Activated naive CD8-positive, alpha-beta T cell treated with anti-CD3 and anti-CD28 coated beads for 36 hours (primary cell): ENCODE measurements around the gene TIMD4. TPM values are rescaled to one million over a fixed set of nuclear protein-coding genes. Genes with fewer than 3 reads are reported as not detected.
A peak's percentile ranks its signal among the peaks of the same experiment; 100 is the strongest.

Experiments used
- DNase-seq: peaks from one replicate; pipeline ENCODE4 v3.0.0; 2021
- H3K27ac Mint-ChIP-seq: one replicate; pipeline ENCODE4 v1.8.0; 2022; ENCODE audit warnings: mild to moderate bottlenecking, moderate library complexity, mixed read lengths
- H3K27me3 Mint-ChIP-seq: one replicate; pipeline ENCODE4 v1.8.0; 2022; ENCODE audit warnings: mild to moderate bottlenecking, mixed read lengths
- H3K36me3 Mint-ChIP-seq: one replicate; pipeline ENCODE4 v1.8.0; 2021; ENCODE audit warnings: mild to moderate bottlenecking, mixed read lengths
- H3K4me1 Mint-ChIP-seq: one replicate; pipeline ENCODE4 v1.8.0; 2021; ENCODE audit warnings: mixed read lengths
- H3K4me3 Mint-ChIP-seq: one replicate; pipeline ENCODE4 v1.8.0; 2022; ENCODE audit warnings: mild to moderate bottlenecking, moderate library complexity, mixed read lengths
- H3K9me3 Mint-ChIP-seq: one replicate; pipeline ENCODE4 v1.8.0; 2022; ENCODE audit warnings: mixed read lengths
- total RNA-seq, 2 experiments: library from RNA; stranded (reverse); gene quantifications; one replicate each; pipeline ENCODE4 v1.2.3, GENCODE V29; 2021

TIMD4 gene
- total RNA-seq, 2 experiments from 2014 or later = 1.2 to 1.3 TPM

- Mint-ChIP-seq H3K27ac (no peak overlapping the region), H3K4me3 (no peak overlapping the region), H3K9me3 (peaks cover 19% of the 10 kb centered on the region), H3K4me1 (peaks cover 17% of the 10 kb centered on the region), H3K36me3 (peaks cover 15% of the 10 kb centered on the region), H3K27me3 (no peaks in the 10 kb centered on the region)
- DNase-seq = no peak
Observed at GRCh38 chr5:156909180-156909579, 53.8 kb downstream of the TIMD4 start.

DNA sequence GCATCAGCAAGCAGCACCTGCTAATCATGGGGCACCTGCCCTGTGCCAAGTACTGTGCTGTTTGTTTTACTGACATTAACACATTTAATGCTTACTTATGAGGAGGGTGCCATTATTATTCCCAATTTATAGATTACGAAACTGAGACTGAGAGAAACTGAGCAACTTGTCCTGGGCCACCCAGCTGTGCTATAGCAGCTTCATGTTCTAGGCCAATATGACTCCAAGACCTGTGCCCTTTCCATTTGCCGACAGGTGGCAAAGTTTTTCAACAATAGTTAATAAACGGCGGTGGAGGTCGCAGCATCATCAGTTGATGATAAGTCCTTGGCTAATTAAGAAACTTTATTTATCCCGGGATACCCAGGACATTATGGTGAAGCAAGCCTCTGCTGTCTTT is 55.4 kb downstream of the TIMD4 start:
- Mint-ChIP-seq H3K27me3 (no peaks in the 10 kb centered on the region), H3K27ac (no peak overlapping the region), H3K4me1 (peaks cover 3% of the 10 kb centered on the region), H3K36me3 (peaks cover 5% of the 10 kb centered on the region), H3K4me3 (no peak overlapping the region), H3K9me3 (peaks cover 7% of the 10 kb centered on the region)
- no peak for DNase-seq

DNA sequence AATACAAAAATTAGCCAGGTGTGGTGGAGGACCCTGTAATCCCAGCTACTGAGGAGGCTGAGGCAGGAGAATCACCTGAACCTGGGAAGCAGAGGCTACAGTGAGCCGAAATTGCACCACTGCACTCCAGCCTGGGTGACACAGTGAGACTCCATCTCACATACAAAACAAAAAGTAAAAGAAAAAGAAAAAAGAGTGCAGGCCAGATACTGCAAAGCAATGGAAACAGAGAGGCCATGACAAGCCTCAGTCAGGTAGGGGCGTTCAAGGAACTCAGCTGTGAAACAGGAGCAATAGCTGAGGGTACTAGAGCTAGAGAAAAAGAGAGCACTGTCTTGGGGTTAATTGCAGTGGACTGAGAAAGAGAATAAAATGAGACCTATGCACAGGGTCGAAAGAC is 56.2 kb downstream of the TIMD4 start:
- no peak for DNase-seq
- Mint-ChIP-seq H3K4me3 (no peak overlapping the region), H3K27me3 (no peaks in the 10 kb centered on the region), H3K9me3 (peaks cover 4% of the 10 kb centered on the region), H3K36me3 (no peaks in the 10 kb centered on the region), H3K4me1 (peaks cover 3% of the 10 kb centered on the region), H3K27ac (no peak overlapping the region)

- Mint-ChIP-seq H3K4me1 (peaks cover 21% of the 10 kb centered on the region), H3K27me3 (no peaks in the 10 kb centered on the region), H3K9me3 (peaks cover 2% of the 10 kb centered on the region), H3K27ac (no peak overlapping the region), H3K36me3 (no peaks in the 10 kb centered on the region), H3K4me3 (no peak overlapping the region)
- no peak for DNase-seq
Observed at GRCh38 chr5:156896546-156896945, 66.5 kb downstream of the TIMD4 start.

GRCh38 chr5:156893517-156893916 is 69.5 kb downstream of the TIMD4 start:
- Mint-ChIP-seq H3K27ac (no peak overlapping the region), H3K9me3 (no peaks in the 10 kb centered on the region), H3K36me3 (no peaks in the 10 kb centered on the region), H3K27me3 (no peaks in the 10 kb centered on the region), H3K4me1 (peaks cover 21% of the 10 kb centered on the region), H3K4me3 (no peak overlapping the region)
- no peak for DNase-seq

GRCh38 chr5:156892864-156893263 is 70.2 kb downstream of the TIMD4 start:
- no peak for DNase-seq
- no peaks in the 10 kb centered on the region for H3K9me3 Mint-ChIP-seq
- H3K36me3 Mint-ChIP-seq = no peaks in the 10 kb centered on the region
- H3K27ac Mint-ChIP-seq = peak overlapping the region; percentile 3
- H3K27me3 Mint-ChIP-seq = no peaks in the 10 kb centered on the region
- peaks cover 21% of the 10 kb centered on the region for H3K4me1 Mint-ChIP-seq
- H3K4me3 Mint-ChIP-seq = no peak overlapping the region

DNA sequence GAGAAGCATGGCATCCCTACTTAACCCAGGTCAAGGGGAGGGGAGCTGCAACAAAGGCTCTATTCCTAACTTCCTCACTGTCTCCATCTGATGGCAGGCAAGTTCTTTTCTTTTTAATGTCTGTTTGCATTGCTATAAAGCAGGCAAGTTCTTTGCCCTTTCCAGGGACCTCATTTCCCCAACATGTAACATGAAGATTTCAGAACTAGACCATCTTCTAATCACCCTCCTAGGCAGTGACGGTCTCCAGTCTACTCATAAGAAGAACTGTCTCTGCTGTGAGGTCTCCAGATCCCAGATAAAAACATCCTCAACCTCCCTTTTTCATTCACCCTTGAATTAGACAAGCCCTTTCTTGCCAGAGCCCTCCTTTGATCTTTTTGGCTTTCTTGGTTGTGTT is 70.8 kb downstream of the TIMD4 start:
- Mint-ChIP-seq H3K27ac (peak overlapping the region; percentile 39), H3K27me3 (no peaks in the 10 kb centered on the region), H3K4me3 (no peak overlapping the region), H3K9me3 (no peaks in the 10 kb centered on the region), H3K4me1 (peaks cover 21% of the 10 kb centered on the region), H3K36me3 (no peaks in the 10 kb centered on the region)
- DNase-seq = no peak

GRCh38 chr5:156888520-156888919 is 74.5 kb downstream of the TIMD4 start:
- Mint-ChIP-seq H3K9me3 (no peaks in the 10 kb centered on the region), H3K4me3 (no peak overlapping the region), H3K4me1 (peaks cover 16% of the 10 kb centered on the region), H3K36me3 (no peaks in the 10 kb centered on the region), H3K27ac (no peak overlapping the region), H3K27me3 (no peaks in the 10 kb centered on the region)
- no peak for DNase-seq

- DNase-seq = no peak
- Mint-ChIP-seq H3K27ac (no peak overlapping the region), H3K36me3 (no peaks in the 10 kb centered on the region), H3K4me3 (no peak overlapping the region), H3K9me3 (no peaks in the 10 kb centered on the region), H3K4me1 (peaks cover 3% of the 10 kb centered on the region), H3K27me3 (no peaks in the 10 kb centered on the region)
Observed at GRCh38 chr5:156883316-156883875, 79.6 kb downstream of the TIMD4 start.

DNA sequence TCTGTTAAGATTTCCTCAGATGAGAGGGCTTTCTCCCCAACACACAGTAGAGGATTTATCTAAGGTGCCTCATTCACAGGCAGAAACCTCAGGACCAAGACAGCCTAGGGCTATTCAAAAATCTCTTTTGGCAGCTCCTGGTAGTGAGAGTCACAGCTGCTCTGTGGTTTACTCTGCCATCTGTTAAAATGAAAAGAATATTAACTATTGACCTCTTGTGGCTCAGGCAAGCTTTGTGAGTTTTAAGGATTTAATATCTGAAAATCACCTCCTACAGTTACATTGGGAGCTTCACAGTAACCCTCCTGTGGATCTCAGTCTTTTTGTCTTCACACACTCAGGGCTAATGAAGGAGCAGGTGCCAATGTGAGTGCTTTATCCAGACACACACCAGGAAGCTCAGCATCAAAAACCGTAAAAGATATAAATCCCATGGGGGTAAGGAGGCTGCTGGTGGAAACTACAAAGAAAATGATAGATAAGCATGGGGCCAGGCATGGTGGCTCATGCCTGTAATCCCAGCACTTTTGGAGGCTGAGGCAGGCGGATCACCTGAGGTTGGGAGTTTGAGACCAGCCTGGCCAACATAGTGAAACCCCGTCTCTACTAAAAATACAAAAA is 83.3 kb downstream of the TIMD4 start:
- peaks cover 3% of the 10 kb centered on the region for H3K4me1 Mint-ChIP-seq
- H3K27ac Mint-ChIP-seq = no peak overlapping the region
- no peaks in the 10 kb centered on the region for H3K36me3 Mint-ChIP-seq
- DNase-seq = no peak
- H3K4me3 Mint-ChIP-seq = no peak overlapping the region
- no peaks in the 10 kb centered on the region for H3K9me3 Mint-ChIP-seq
- H3K27me3 Mint-ChIP-seq = no peaks in the 10 kb centered on the region

DNA sequence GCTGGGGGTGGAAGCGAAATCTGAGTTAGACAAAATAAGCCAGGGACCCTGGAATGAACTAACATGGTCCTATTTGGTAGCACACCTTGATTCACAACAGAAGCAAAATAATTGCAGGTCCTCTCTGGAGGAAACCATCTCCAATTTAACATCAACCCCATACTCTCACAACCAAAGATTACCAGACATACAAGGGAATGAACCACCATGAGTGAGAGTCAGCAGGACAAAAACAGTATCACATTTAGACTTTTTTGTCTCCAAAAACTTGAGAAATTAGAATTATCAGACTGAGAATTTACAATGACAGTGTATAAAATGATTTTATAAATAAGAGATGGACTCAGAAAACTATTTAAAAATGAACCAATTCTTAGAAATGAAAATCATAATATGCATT is 91.8 kb downstream of the TIMD4 start:
- Mint-ChIP-seq H3K9me3 (peaks cover 14% of the 10 kb centered on the region), H3K27ac (no peak overlapping the region), H3K36me3 (peaks cover 4% of the 10 kb centered on the region), H3K4me1 (peaks cover 2% of the 10 kb centered on the region), H3K4me3 (no peak overlapping the region), H3K27me3 (no peaks in the 10 kb centered on the region)
- no peak for DNase-seq

GRCh38 chr5:156870498-156870839 is 92.6 kb downstream of the TIMD4 start:
- no peak overlapping the region for H3K4me3 Mint-ChIP-seq
- H3K27ac Mint-ChIP-seq = no peak overlapping the region
- H3K27me3 Mint-ChIP-seq = no peaks in the 10 kb centered on the region

More at GRCh38 chr5:156870498-156870839, 92.6 kb downstream of the TIMD4 start:
- Mint-ChIP-seq H3K9me3 (peaks cover 14% of the 10 kb centered on the region), H3K4me1 (peaks cover 2% of the 10 kb centered on the region), H3K36me3 (peaks cover 4% of the 10 kb centered on the region)
- DNase-seq = no peak

Other genes with a start within 250 kb of the TIMD4 start
- not detected for gene PPP1R2B, start 112.9 kb downstream of the TIMD4 start, total RNA-seq
- under 1 TPM; 0.22 to 0.89 TPM for gene HAVCR1, start 95.9 kb upstream of the TIMD4 start, total RNA-seq
- 10 to 100 TPM; 24.6 to 25.2 TPM for gene HAVCR2, start 145.8 kb upstream of the TIMD4 start, total RNA-seq
- 10 to 100 TPM; 14.2 to 15.4 TPM for gene MED7, start 179.6 kb upstream of the TIMD4 start, total RNA-seq
- under 1 TPM; 0.46 to 0.47 TPM for gene GARIN3, start 203.0 kb upstream of the TIMD4 start, total RNA-seq
- 100 to 1,000 TPM; 200 to 204 TPM for gene ITK, start 217.6 kb upstream of the TIMD4 start, total RNA-seq